Stomach smooth muscle (tissue), 2 donors: ENCODE measurements around the gene CNIH2.

Source experiments
- H3K27ac ChIP-seq: one replicate; pipeline ENCODE4 v1.7.0; 2013; ENCODE audit warnings: mild to moderate bottlenecking, low read length, inconsistent platforms
- H3K27me3 ChIP-seq, 2 donors: one replicate each; pipeline ENCODE4 v1.7.0; 2013; ENCODE audit warnings: low read length in 2 of 2; ENCODE audit not compliant: insufficient read depth in 2 of 2, control insufficient read depth in 1 of 2
- H3K36me3 ChIP-seq, 2 donors: one replicate each; pipeline ENCODE4 v1.7.0; 2013; ENCODE audit warnings: low read length in 2 of 2; ENCODE audit not compliant: control insufficient read depth in 2 of 2, insufficient read depth in 2 of 2
- H3K4me1 ChIP-seq: one replicate; pipeline ENCODE4 v1.7.0; 2013; ENCODE audit warnings: low read length; ENCODE audit not compliant: control insufficient read depth, insufficient read depth
- H3K4me3 ChIP-seq, 2 donors: one replicate each; pipeline ENCODE4 v1.7.0; 2013; ENCODE audit warnings: low read length in 2 of 2
- H3K9ac ChIP-seq, 2 donors: one replicate each; pipeline ENCODE4 v1.7.0; 2013; ENCODE audit warnings: low read length in 2 of 2, mild to moderate bottlenecking in 1 of 2
- H3K9me3 ChIP-seq, 2 donors: one replicate each; pipeline ENCODE4 v1.7.0; 2013; ENCODE audit warnings: low read length in 2 of 2; ENCODE audit not compliant: control insufficient read depth in 2 of 2
- donor health status: healthy.
- donor health status: Pancreatic carcinoma.

The CNIH2 gene

GRCh38 chr11:66291303-66291705 lies 13.3 kb downstream of the CNIH2 start:
- Histone ChIP-seq H3K27me3 (peaks cover 20 to 30% of the 10 kb centered on the region in 2 donors), H3K27ac (no peak overlapping the region), H3K4me1 (peaks cover 40% of the 10 kb centered on the region), H3K9ac (no peak overlapping the region), H3K9me3 (no peaks in the 10 kb centered on the region), H3K4me3 (peak overlapping the region in 1 of 2 donors; percentile 44), H3K36me3 (peaks cover 0 to 4% of the 10 kb centered on the region in 2 donors)

- H3K36me3 ChIP-seq, result peaks cover 0 to under 1% of the 10 kb centered on the region in 2 donors
- no peak within 1 kb of the TSS for H3K9ac ChIP-seq
- peak within 1 kb of the TSS in 1 of 2 donors; percentile 63 for H3K4me3 ChIP-seq
- H3K27me3 ChIP-seq, result peaks cover 20 to 35% of the 10 kb centered on the region in 2 donors
- H3K9me3 ChIP-seq, result no peaks in the 10 kb centered on the region
- no peak within 1 kb of the TSS for H3K27ac ChIP-seq
- peaks cover 35% of the 10 kb centered on the region for H3K4me1 ChIP-seq
Observed at GRCh38 chr11:66291706-66292542, 13.9 kb downstream of the CNIH2 start, which contains the start of gene TMEM151A. Gene TMEM151A, plus strand, starts transcription at chr11:66291894. Its CDS starts 120 bp downstream, at chr11:66292014.

GRCh38 chr11:66292543-66293332 lies 14.8 kb downstream of the CNIH2 start:
- Histone ChIP-seq H3K4me3 (no peak overlapping the region), H3K9ac (no peak overlapping the region)

GRCh38 chr11:66293352-66293751 lies 15.4 kb downstream of the CNIH2 start:
- Histone ChIP-seq H3K4me3 (no peak overlapping the region), H3K27me3 (peaks cover 23 to 35% of the 10 kb centered on the region in 2 donors), H3K4me1 (peaks cover 22% of the 10 kb centered on the region), H3K9ac (no peak overlapping the region), H3K27ac (no peak overlapping the region), H3K9me3 (no peaks in the 10 kb centered on the region), H3K36me3 (no peaks in the 10 kb centered on the region)

More at GRCh38 chr11:66292543-66293332, 14.8 kb downstream of the CNIH2 start:
- Histone ChIP-seq H3K27ac (no peak overlapping the region), H3K9me3 (no peaks in the 10 kb centered on the region), H3K4me1 (peaks cover 28% of the 10 kb centered on the region), H3K27me3 (peaks cover 23 to 35% of the 10 kb centered on the region in 2 donors), H3K36me3 (no peaks in the 10 kb centered on the region)

GRCh38 chr11:66293777-66294625 lies 16.0 kb downstream of the CNIH2 start:
- no peaks in the 10 kb centered on the region for H3K9me3 ChIP-seq
- peaks cover 20% of the 10 kb centered on the region for H3K4me1 ChIP-seq
- H3K36me3 ChIP-seq, result no peaks in the 10 kb centered on the region
- H3K27ac ChIP-seq, result no peak overlapping the region
- no peak overlapping the region for H3K9ac ChIP-seq
- H3K4me3 ChIP-seq, result no peak overlapping the region
- H3K27me3 ChIP-seq, result peaks cover 23 to 35% of the 10 kb centered on the region in 2 donors

- Histone ChIP-seq H3K27me3 (peaks cover 23 to 35% of the 10 kb centered on the region in 2 donors), H3K9me3 (no peaks in the 10 kb centered on the region), H3K9ac (no peak overlapping the region), H3K4me3 (no peak overlapping the region), H3K4me1 (peaks cover 13% of the 10 kb centered on the region), H3K36me3 (no peaks in the 10 kb centered on the region), H3K27ac (no peak overlapping the region)
Observed at GRCh38 chr11:66294626-66295620, 16.9 kb downstream of the CNIH2 start.

GRCh38 chr11:66297610-66298009 lies 19.6 kb downstream of the CNIH2 start:
- H3K4me1 ChIP-seq, result peaks cover 3% of the 10 kb centered on the region
- H3K36me3 ChIP-seq, result no peaks in the 10 kb centered on the region
- no peaks in the 10 kb centered on the region for H3K9me3 ChIP-seq
- no peak overlapping the region for H3K27ac ChIP-seq
- H3K4me3 ChIP-seq, result no peak overlapping the region
- H3K9ac ChIP-seq, result no peak overlapping the region
- peaks cover 20 to 23% of the 10 kb centered on the region in 2 donors for H3K27me3 ChIP-seq

- Histone ChIP-seq H3K4me3 (no peak overlapping the region), H3K9ac (no peak overlapping the region), H3K9me3 (no peaks in the 10 kb centered on the region), H3K4me1 (no peaks in the 10 kb centered on the region), H3K36me3 (no peaks in the 10 kb centered on the region), H3K27me3 (peaks cover 6 to 8% of the 10 kb centered on the region in 2 donors), H3K27ac (no peak overlapping the region)
Observed at GRCh38 chr11:66299186-66299585, 21.2 kb downstream of the CNIH2 start.

GRCh38 chr11:66302656-66303055 lies 24.7 kb downstream of the CNIH2 start:
- H3K27ac ChIP-seq, result no peak overlapping the region
- no peaks in the 10 kb centered on the region for H3K36me3 ChIP-seq
- no peak overlapping the region for H3K4me3 ChIP-seq
- no peaks in the 10 kb centered on the region for H3K4me1 ChIP-seq
- no peaks in the 10 kb centered on the region for H3K27me3 ChIP-seq
- H3K9me3 ChIP-seq, result no peaks in the 10 kb centered on the region
- no peak overlapping the region for H3K9ac ChIP-seq
